MV-4-11 (cell line): ENCODE measurements around the gene LHX3.

ENCODE experiments used
- DNase-seq: peaks from one replicate; lab custom pipeline; 2025; lab: John Stamatoyannopoulos, UW

The LHX3 gene

GRCh38 chr9:136192289-136193126, 12.4 kb downstream of the LHX3 start:
- DNase-seq = no peak

GRCh38 chr9:136191960-136192286, 13.0 kb downstream of the LHX3 start:
- no peak for DNase-seq

- no peak for DNase-seq
Measured at GRCh38 chr9:136191099-136191959, 13.6 kb downstream of the LHX3 start.

GRCh38 chr9:136190656-136191055, 14.3 kb downstream of the LHX3 start:
- no peak for DNase-seq

- no peak for DNase-seq
Measured at GRCh38 chr9:136190237-136190601, 14.7 kb downstream of the LHX3 start.

- DNase-seq = peak; percentile 54
Measured at GRCh38 chr9:136189394-136190236, 15.3 kb downstream of the LHX3 start.

- DNase-seq = no peak
Measured at GRCh38 chr9:136187683-136188586, 17.0 kb downstream of the LHX3 start.

GRCh38 chr9:136187197-136187596, 17.7 kb downstream of the LHX3 start:
- DNase-seq = no peak

GRCh38 chr9:136186386-136186785, 18.5 kb downstream of the LHX3 start:
- no peak for DNase-seq

GRCh38 chr9:136185596-136186366, 19.1 kb downstream of the LHX3 start:
- no peak for DNase-seq

- no peak for DNase-seq
Measured at GRCh38 chr9:136185066-136185465, 19.9 kb downstream of the LHX3 start.

- no peak for DNase-seq
Measured at GRCh38 chr9:136182850-136183422, 22.0 kb downstream of the LHX3 start.

GRCh38 chr9:136182420-136182787, 22.5 kb downstream of the LHX3 start:
- DNase-seq = no peak

- no peak for DNase-seq
Measured at GRCh38 chr9:136181784-136182419, 23.0 kb downstream of the LHX3 start.

GRCh38 chr9:136180586-136180985, 24.3 kb downstream of the LHX3 start:
- no peak for DNase-seq

GRCh38 chr9:136179761-136180160, 25.2 kb downstream of the LHX3 start:
- DNase-seq = no peak

- no peak for DNase-seq
Measured at GRCh38 chr9:136179101-136179616, 25.8 kb downstream of the LHX3 start.

- no peak for DNase-seq
Measured at GRCh38 chr9:136178773-136179075, 26.2 kb downstream of the LHX3 start.

GRCh38 chr9:136178061-136178772, 26.7 kb downstream of the LHX3 start:
- no peak for DNase-seq
